HG02981 (cell line): ENCODE results near the gene ZNF451.

Source experiments
- ATAC-seq: cut with Tn5 transposase; IDR thresholded peaks from one replicate; pipeline ENCODE4 v1.9.1; 2021; ENCODE audit warnings: mild to moderate bottlenecking, moderate library complexity; ENCODE audit not compliant: unreplicated experiment

The ZNF451 gene

DNA sequence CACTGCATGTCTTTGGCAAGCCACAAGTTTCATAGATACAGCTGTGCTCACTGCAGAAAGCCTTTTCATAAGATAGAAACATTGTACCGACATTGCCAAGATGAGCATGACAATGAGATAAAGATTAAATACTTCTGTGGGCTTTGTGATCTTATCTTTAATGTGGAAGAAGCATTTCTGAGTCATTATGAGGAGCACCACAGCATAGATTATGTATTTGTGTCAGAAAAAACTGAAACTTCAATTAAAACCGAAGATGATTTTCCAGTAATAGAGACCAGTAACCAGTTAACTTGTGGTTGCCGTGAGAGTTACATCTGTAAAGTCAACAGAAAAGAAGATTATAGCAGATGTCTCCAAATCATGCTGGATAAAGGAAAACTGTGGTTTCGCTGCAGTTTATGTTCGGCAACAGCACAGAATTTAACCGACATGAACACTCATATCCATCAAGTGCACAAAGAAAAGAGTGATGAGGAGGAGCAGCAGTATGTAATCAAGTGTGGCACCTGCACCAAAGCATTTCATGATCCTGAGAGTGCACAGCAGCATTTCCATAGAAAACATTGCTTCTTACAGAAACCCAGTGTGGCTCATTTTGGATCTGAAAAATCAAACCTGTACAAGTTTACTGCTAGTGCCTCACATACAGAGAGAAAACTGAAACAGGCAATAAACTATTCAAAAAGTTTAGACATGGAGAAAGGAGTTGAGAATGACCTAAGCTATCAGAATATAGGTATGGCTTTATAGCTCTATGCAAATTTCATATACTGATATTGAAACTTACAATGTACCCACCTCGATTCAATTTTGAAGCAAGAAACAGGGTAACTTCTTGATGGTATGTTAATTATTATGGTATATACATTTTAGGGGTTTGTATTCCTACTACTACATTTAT, 58.2 kb downstream of the ZNF451 start:
- no peak for ATAC-seq

DNA sequence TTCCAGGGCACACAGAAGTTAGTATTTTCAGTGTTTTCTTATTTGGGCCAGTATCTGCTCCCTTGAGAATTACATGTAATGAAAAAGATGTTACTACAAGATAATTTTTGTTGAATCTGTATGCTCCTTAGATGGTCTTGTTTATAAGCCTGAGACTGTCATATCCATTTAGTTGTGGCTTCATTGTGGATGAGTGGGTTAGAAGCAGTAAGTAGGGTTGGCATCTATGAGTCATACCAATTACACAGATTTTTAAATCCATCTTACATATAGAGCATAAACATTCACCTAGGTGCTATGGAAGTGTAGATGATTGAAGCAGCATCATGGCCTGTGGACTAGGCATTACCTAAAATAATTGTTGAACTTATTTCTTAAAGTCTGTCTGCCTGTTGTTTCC, 68.7 kb downstream of the ZNF451 start:
- ATAC-seq = no peak

DNA sequence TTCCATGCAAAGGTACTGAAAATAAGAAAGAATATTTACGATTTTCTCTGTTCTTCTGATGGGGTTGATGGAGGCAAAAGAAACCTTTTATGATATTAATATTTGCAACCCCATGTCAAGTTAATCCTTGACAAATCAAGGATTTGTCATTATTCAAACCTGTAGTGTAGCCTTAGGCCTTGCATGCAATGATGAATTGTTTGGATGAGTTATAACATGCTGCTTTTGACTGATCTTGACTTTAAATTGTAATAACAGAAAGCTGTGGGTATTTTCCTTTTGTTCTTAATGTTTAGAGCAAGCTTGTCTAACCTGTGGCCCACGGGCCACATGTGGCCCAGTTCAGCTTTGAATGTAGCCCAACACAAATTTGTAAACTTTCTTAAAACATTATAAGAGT, 69.1 kb downstream of the ZNF451 start:
- no peak for ATAC-seq

DNA sequence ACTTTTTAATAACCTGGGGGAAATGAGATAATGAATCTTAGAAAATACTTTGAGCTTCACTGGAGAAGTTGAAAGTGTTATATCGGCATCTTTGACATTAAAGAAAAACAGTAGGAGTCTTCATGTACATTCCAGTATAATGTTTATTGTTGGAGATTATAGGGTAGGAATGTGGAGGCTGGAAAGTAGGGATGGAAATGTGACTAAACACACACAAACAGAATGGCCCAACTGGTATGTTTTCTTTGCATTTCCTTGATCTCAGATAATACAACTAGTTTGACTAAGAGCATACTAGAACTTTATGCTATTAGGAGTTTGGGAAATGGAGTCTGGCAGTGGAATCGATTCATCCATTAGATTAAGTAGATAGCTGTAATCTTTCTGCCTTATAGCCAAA, 72.0 kb downstream of the ZNF451 start:
- ATAC-seq = no peak

DNA sequence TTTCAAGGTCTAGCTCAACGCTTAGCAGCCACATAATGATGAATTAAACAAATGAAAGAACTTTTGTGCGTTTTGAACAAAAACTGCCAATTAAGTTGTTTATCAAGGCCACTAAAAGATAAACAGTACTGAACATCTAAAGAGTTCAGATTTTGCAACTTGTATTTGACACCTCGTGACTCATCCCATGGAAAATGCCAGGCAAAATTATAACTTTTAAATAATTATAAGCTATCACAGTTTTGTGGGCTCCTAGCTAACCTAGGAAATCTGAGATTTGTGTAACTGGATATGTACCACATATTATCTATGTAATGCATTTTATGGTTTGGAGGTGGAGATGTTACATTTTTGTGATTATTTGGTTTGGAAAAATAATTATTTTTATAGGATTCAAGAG, 72.5 kb downstream of the ZNF451 start:
- ATAC-seq = no peak

DNA sequence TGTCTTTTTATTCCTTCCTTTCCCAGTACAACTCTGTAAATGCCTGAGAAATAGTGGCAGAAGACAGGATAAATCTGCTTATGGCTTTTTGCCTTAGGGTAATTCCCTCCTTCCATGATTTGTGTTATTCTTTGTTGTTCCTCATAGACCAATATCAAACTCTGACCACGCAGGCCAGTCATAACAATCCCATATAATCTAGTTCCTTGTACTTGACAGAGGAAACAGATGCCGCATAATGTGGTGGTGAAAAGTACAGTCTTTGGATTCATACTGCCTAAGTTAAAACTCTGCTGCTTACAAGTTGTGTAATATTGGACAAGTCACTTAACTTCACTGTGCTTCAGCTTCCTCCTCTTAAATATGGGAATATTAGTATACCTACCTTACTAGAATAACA, 74.0 kb downstream of the ZNF451 start:
- no peak for ATAC-seq

- no peak for ATAC-seq
These were observed 75.1 kb downstream of the ZNF451 start for GRCh38 chr6:57165080-57165479.

DNA sequence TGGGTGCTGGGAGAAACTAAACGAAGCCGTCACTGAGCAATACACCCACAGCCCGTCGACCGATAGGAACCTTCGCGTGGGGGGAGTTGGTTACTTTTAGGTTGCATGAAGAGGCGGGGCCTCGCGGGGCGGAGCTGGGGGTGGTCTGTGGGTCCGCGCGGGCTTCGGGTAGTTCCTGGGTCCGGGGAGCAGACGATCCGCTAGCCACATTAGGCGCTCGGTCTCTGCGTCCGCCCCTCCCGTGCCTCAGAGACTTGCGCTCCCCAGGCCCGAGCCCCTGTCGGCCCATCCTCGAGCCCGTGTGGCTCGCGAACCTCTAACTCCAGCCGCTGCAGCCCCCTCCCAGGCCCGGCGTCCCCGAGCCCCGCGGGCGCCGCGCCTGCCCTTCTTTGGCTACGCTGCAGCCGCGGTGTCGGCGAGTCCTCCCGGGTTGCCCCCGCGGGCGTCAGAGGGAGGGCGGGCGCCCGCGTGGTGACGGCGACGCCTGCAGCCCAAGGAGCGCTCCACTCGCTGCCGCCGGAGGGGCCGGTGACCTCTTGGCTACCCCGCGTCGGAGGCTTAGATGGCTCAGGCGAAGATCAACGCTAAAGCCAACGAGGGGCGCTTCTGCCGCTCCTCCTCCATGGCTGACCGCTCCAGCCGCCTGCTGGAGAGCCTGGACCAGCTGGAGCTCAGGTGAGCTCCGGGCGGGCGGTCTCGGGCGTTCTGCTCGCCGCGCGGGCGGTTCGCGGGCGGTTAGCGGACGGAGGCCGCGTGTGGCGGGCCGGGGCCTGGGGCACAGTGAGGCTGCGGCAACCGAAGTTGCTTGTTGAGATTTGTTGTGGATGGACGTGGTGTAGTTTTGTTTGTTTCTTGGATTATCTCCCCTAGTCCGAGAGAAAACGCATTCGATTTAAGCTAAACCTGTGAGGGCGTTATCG, 82.4 kb downstream of the ZNF451 start, which contains the start of gene BAG2:
Gene BAG2, plus strand, starts transcription at position 191 of the 920 bp plus-strand sequence. Its CDS starts 372 bp downstream, at position 563.
- peak; percentile 85 for ATAC-seq

- no peak for ATAC-seq
These were observed 83.3 kb downstream of the ZNF451 start for GRCh38 chr6:57173056-57173885.

DNA sequence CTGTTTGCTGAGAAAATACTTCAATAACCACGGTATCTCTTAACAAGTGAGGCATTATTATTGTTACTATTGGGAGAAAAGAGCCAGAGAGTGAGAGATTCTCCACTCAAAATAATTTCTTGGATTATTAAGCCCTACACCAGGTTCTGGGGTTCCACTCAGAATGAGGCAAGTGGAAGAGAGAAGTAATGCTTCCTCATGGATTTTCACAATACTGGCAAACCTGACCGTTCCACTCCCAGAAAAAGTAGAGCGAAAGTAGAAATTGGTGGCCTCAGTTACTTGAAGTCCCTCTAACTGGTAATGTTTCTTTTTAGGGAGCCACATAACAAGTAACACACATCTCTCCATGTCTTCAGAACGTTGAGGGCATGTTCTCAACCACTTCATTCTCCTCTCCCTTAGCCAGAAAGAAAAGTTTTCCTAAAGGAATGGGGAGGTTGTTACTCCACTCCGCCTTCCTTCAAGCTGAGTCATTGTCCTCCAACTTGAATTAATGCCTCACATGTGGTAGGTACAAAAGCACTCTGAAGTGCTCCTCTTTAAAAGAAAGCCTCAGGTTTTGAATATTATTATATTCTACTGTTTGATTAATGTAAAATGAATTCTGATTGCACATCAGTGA, 84.0 kb downstream of the ZNF451 start:
- no peak for ATAC-seq

DNA sequence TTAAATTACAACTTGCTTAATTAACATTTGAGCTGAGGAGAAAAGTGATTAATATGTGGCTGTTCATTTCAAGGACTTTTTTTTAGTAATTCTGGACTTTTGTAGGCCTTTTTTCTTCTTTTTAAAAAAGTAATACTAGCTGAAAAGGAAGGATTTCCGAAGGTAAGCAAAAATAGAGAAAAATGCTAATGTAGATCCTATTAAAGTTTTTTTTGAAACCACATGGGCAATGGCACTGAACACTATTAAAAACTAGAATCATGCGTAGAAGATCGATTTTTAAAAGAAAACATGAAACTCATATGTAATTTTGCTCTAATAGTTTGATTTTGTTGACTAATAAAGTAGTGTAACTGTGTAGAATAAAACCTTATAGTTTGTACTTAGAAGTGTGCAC, 84.5 kb downstream of the ZNF451 start:
- no peak for ATAC-seq

GRCh38 chr6:57177545-57178265, 87.7 kb downstream of the ZNF451 start:
- no peak for ATAC-seq

DNA sequence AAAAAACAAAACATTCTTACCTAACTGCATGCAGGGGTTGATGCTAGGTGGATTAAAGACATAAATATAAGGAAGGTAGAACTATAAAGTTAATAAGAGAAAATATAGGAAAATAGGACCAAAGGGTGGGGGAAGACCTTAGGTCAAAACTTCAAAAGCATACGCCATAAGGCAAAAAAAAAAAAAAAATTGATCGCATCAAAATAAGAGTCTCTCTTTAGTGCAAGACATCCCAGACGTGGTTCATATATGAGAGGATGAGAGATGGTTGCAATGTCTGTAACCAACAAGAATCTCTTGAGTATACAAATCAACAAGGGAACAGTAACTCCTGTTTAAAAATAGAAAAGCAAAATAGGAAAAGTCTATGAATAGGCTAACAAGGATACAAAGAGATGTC, 90.6 kb downstream of the ZNF451 start:
- no peak for ATAC-seq

GRCh38 chr6:57182017-57182432, 92.0 kb downstream of the ZNF451 start:
- ATAC-seq = no peak

DNA sequence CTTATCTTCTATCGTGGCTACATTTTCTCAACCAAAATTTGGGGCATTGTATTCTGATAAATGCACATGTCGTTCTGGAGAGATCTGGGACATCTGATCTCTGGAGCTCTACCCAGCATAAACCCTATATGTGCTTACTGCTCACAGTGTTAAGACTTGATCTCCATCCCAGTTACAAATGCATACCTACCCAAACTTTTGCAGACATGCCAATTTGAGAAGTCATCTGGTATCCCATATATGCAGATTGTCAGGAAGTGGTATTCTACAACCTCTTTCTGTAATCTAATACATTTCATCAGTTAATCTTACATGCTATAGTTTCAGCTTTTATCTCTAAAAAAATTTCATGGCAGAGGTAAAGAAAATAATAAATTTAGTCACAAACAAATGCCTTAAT, 93.3 kb downstream of the ZNF451 start:
- ATAC-seq = no peak

GRCh38 chr6:57190140-57190539, 100.2 kb downstream of the ZNF451 start:
- no peak for ATAC-seq

- ATAC-seq = no peak
These were observed 103.2 kb downstream of the ZNF451 start for GRCh38 chr6:57193177-57193576.

GRCh38 chr6:57195457-57195856, 105.5 kb downstream of the ZNF451 start:
- ATAC-seq = no peak

GRCh38 chr6:57198926-57199636, 109.1 kb downstream of the ZNF451 start:
- no peak for ATAC-seq
